Endodermal cell (in vitro differentiated cells): Measurements from ENCODE around the gene IFT74. TPM values are rescaled to one million over a fixed set of nuclear protein-coding genes. Genes with fewer than 3 reads are reported as not detected.

ENCODE experiments used
- DNase-seq: peaks from one replicate; pipeline ENCODE4 v3.0.0-alpha.2; 2017
- H3K27ac ChIP-seq: 2 replicates; pipeline ENCODE4 v1.5.1; 2013; ENCODE audit warnings: mild to moderate bottlenecking, low read depth, low read length, moderate library complexity
- H3K27me3 ChIP-seq: 2 replicates; pipeline ENCODE4 v1.6.1; 2013; ENCODE audit warnings: mild to moderate bottlenecking, low read length, moderate library complexity; ENCODE audit not compliant: insufficient read depth, control insufficient read depth, poor library complexity, severe bottlenecking
- H3K36me3 ChIP-seq: 2 replicates; pipeline ENCODE4 v1.7.0; 2013; ENCODE audit warnings: mild to moderate bottlenecking, low read length, moderate library complexity; ENCODE audit not compliant: control insufficient read depth, insufficient read depth
- H3K4me1 ChIP-seq: one replicate; pipeline ENCODE4 v1.7.0; 2013; ENCODE audit warnings: low read length; ENCODE audit not compliant: control insufficient read depth, insufficient read depth
- H3K4me3 ChIP-seq: 2 replicates; pipeline ENCODE4 v1.5.1; 2013; ENCODE audit warnings: mild to moderate bottlenecking, low read length, moderate library complexity
- H3K9ac ChIP-seq: 2 replicates; pipeline ENCODE4 v1.6.1; 2013; ENCODE audit warnings: mild to moderate bottlenecking, low read length, moderate library complexity; ENCODE audit not compliant: poor library complexity, severe bottlenecking; ENCODE audit errors: extremely low read depth
- H3K9me3 ChIP-seq: 2 replicates; pipeline ENCODE4 v1.6.1; 2013; ENCODE audit warnings: mild to moderate bottlenecking, low read length, moderate library complexity; ENCODE audit not compliant: control insufficient read depth
- H3K27ac Mint-ChIP-seq: 2 replicates; pipeline ENCODE4 v1.8.0; 2020; ENCODE audit warnings: mixed read lengths
- H3K27me3 Mint-ChIP-seq: 2 replicates; pipeline ENCODE4 v1.8.0; 2021; ENCODE audit warnings: mild to moderate bottlenecking, mixed read lengths; ENCODE audit not compliant: insufficient read depth
- H3K36me3 Mint-ChIP-seq: 2 replicates; pipeline ENCODE4 v1.8.0; 2020; ENCODE audit warnings: low read depth, mixed read lengths
- H3K4me1 Mint-ChIP-seq: 2 replicates; pipeline ENCODE4 v1.8.0; 2020; ENCODE audit warnings: mixed read lengths
- H3K4me3 Mint-ChIP-seq: 2 replicates; pipeline ENCODE4 v1.8.0; 2020; ENCODE audit warnings: mild to moderate bottlenecking, moderate library complexity, mixed read lengths
- H3K9me3 Mint-ChIP-seq: 2 replicates; pipeline ENCODE4 v1.8.0; 2020; ENCODE audit warnings: mild to moderate bottlenecking, mixed read lengths
- CTCF ChIP-seq: fragments of 200-600 bp; sonication (generic); conservative IDR thresholded peaks from 2 replicates; pipeline ENCODE4 v1.5.0; 2021; ENCODE audit warnings: antibody characterized with exemption, mild to moderate bottlenecking
- WGBS, 2 experiments: methylation state at CpG; one replicate each; pipeline versions ENCODE4 v1.1.5 to v1.1.7; 2013; ENCODE audit warnings: missing lambda C conversion rate in 2 of 2, mixed read lengths in 1 of 2; ENCODE audit not compliant: insufficient coverage in 1 of 2, insufficient read length in 1 of 2; 5-methylcytosine and 5-hydroxymethylcytosine counted together
- total RNA-seq, 2 donors: library from RNA; stranded (reverse); fragmentation: NEBNext Ultra II Directional in 1 of 2; extraction: Animal tissue kit (Norgen Biotek cat#: 25700) in 1 of 2; gene quantifications; 2 replicates in 1 of 2; 3 replicates in 1 of 2; pipeline ENCODE4 v1.2.1, GENCODE V29; 2021

The IFT74 gene
- total RNA-seq, 2 donors from 2014 or later = 17.6 to 28.5 TPM

GRCh38 chr9:27043176-27043575, 87.0 kb downstream of the IFT74 start:
- Histone ChIP-seq H3K27ac (no peak overlapping the region), H3K4me3 (no peak overlapping the region), H3K9me3 (no peaks in the 10 kb centered on the region), H3K36me3 (no peaks in the 10 kb centered on the region), H3K27me3 (no peaks in the 10 kb centered on the region), H3K9ac (no peak overlapping the region), H3K4me1 (no peaks in the 10 kb centered on the region)
- Mint-ChIP-seq H3K36me3 (no peaks in the 10 kb centered on the region), H3K9me3 (no peaks in the 10 kb centered on the region), H3K27ac (no peak overlapping the region), H3K4me1 (no peaks in the 10 kb centered on the region), H3K4me3 (no peak overlapping the region), H3K27me3 (no peaks in the 10 kb centered on the region)
- WGBS, 2 experiments = 94 to 100% methylated on average over 2 of the region's 2 CpGs
- TF ChIP-seq CTCF = no peak
- no peak for DNase-seq

- Mint-ChIP-seq H3K4me3 (no peak overlapping the region), H3K4me1 (no peaks in the 10 kb centered on the region), H3K27me3 (no peaks in the 10 kb centered on the region), H3K27ac (no peak overlapping the region), H3K9me3 (no peaks in the 10 kb centered on the region), H3K36me3 (peaks cover 8% of the 10 kb centered on the region)
- no peak for TF ChIP-seq CTCF
- no peak for DNase-seq
- Histone ChIP-seq H3K9ac (no peak overlapping the region), H3K27me3 (no peaks in the 10 kb centered on the region), H3K27ac (no peak overlapping the region), H3K9me3 (no peaks in the 10 kb centered on the region), H3K4me3 (no peak overlapping the region), H3K36me3 (no peaks in the 10 kb centered on the region), H3K4me1 (no peaks in the 10 kb centered on the region)
- 91 to 100% methylated on average over 3 to 4 of the region's 4 CpGs for WGBS, 2 experiments
Observed at GRCh38 chr9:27047136-27047535, 90.9 kb downstream of the IFT74 start.

- H3K36me3 ChIP-seq = no peaks in the 10 kb centered on the region
- H3K4me3 Mint-ChIP-seq = no peak overlapping the region
- H3K9ac ChIP-seq = no peak overlapping the region
- no peaks in the 10 kb centered on the region for H3K9me3 Mint-ChIP-seq
- WGBS, 2 experiments = 75 to 91% methylated on average over 2 to 5 of the region's 6 CpGs
- H3K4me1 Mint-ChIP-seq = no peaks in the 10 kb centered on the region
- no peak overlapping the region for H3K4me3 ChIP-seq
- H3K36me3 Mint-ChIP-seq = peaks cover 12% of the 10 kb centered on the region
- no peaks in the 10 kb centered on the region for H3K27me3 ChIP-seq
- H3K27me3 Mint-ChIP-seq = no peaks in the 10 kb centered on the region
- no peak for DNase-seq
- H3K4me1 ChIP-seq = no peaks in the 10 kb centered on the region
- H3K27ac ChIP-seq = no peak overlapping the region
- no peaks in the 10 kb centered on the region for H3K9me3 ChIP-seq
- H3K27ac Mint-ChIP-seq = no peak overlapping the region
- TF ChIP-seq CTCF = no peak
Observed at GRCh38 chr9:27053369-27054022, 97.3 kb downstream of the IFT74 start.
